ENCODE measurements around the gene AMPD3. TPM values are rescaled to one million over a fixed set of nuclear protein-coding genes. Genes with fewer than 3 reads are reported as not detected.

The AMPD3 gene
- total and polyA plus RNA-seq, 10 donors, result 9.3 to 54.7 (median 25.2) TPM

DNA sequence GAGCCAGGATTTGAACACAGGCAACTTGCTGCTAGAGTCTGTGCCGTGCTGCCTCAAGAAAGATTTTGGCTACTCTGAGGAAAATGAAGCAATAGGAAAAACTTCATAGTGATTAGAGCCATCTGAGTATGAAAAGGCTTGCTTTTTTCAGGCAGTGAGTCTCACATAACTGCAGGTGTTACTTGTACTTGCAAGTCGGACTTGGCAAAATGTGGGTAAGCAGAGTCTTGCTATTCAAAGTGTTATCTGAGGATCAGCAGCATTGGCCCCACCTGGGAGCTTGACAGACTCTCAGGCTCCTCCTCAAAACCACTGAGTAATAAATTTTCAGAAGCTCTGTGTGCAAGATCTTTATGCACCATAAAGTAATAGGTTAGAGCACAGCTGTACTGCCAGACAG is 67.9 kb downstream of the AMPD3 start:
- peaks cover 5 to 97% (median 76%) of the 10 kb centered on the region in 6 donors for H3K36me3 ChIP-seq
- WGBS, 5 donors, result 68 to 80% (median 73%) methylated on average over 2 of the region's 2 CpGs
- no peak overlapping the region for H3K27ac ChIP-seq
- no peaks in the 10 kb centered on the region for H3K9me3 ChIP-seq
- no peaks in the 10 kb centered on the region for H3K27me3 ChIP-seq (replicated peaks in 1 of 7)
- no peaks in the 10 kb centered on the region for H3K4me1 ChIP-seq
- H3K4me3 ChIP-seq, result no peak overlapping the region
- TF ChIP-seq, protein P1, sequence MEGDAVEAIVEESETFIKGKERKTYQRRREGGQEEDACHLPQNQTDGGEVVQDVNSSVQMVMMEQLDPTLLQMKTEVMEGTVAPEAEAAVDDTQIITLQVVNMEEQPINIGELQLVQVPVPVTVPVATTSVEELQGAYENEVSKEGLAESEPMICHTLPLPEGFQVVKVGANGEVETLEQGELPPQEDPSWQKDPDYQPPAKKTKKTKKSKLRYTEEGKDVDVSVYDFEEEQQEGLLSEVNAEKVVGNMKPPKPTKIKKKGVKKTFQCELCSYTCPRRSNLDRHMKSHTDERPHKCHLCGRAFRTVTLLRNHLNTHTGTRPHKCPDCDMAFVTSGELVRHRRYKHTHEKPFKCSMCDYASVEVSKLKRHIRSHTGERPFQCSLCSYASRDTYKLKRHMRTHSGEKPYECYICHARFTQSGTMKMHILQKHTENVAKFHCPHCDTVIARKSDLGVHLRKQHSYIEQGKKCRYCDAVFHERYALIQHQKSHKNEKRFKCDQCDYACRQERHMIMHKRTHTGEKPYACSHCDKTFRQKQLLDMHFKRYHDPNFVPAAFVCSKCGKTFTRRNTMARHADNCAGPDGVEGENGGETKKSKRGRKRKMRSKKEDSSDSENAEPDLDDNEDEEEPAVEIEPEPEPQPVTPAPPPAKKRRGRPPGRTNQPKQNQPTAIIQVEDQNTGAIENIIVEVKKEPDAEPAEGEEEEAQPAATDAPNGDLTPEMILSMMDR (IDR thresholded peaks at IDR 0.05 in 8 of 11, conservative IDR thresholded peaks at IDR 0.05 in 3 of 11), result no peak
- DNase-seq, result no peak
- intact Hi-C loops (cut with DNase I; ENCODE audit: low total_unique reads), result no loop called here

DNA sequence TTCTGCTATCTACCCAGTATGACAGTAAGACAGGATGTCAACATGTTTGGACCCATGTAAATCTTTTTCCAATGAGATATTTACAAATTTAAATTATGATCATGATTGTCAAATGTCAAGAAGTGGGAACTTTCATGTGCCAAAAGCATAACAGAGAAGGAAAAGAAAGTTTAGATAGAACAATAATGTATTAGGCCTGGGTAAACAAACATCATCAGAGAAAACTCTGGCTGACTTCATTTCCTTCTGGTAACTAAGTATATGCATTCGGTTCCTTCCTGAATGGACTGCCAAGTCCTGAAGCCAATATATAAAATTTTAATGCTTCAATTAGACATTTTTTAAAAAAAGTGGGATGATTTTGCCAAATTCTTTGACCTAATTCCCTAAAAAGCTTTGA is 69.4 kb downstream of the AMPD3 start:
- TF ChIP-seq POLR2AphosphoS5 (IDR thresholded peaks at IDR 0.05), result no peak
- H3K4me3 ChIP-seq, result no peak overlapping the region
- H3K36me3 ChIP-seq, result peaks cover 8 to 100% (median 82%) of the 10 kb centered on the region in 6 donors
- no peaks in the 10 kb centered on the region for H3K27me3 ChIP-seq (replicated peaks in 1 of 7)
- 45 to 66% (median 62%) methylated on average over 1 of the region's 1 CpG for WGBS, 5 donors
- no peaks in the 10 kb centered on the region for H3K4me1 ChIP-seq
- intact Hi-C loops (cut with DNase I; ENCODE audit: low total_unique reads), result no loop called here
- H3K27ac ChIP-seq, result no peak overlapping the region
- DNase-seq, result no peak
- no peaks in the 10 kb centered on the region for H3K9me3 ChIP-seq

DNA sequence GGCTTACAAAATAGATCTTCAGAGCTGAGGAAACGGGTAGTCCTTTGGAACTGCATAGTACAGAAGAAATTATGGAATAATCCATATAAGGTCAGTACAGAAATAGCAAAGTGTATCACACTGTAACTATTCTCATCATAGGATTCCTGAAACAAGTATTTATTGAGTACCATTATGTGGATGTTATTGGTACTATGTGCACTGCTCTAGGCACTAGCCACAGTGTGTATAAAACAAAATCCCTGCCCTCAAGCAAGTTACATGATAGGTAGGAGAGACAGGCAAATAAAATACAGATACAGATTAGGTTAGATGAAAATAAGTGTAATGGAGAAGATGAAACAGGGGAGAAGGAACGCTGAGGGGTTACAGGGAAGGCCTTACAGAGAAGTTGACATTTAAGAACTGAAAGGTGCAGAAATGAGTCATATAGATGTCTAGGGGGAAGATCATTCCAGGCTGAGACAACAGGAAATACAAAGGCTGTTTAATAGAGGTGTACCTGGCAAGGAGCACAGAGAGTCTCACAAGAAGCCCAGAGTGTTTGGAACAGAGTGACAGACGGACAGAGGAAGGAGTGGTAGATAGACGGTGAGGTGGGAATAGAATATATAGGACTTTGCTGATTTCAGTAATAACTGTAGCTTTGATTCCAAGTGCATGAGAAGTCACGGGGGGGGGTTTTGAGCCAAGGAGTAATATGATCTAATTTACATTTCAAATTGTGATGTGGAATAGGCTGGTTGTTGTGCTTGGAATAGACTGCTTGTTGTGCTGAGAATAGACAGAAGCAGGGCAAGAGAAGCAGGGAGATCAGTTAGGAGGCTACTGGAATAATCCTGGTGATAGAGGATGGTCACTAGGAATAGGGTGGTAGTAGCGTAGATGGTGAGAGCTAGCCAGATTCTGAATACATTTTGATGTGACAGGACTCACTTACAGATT is 72.2 kb downstream of the AMPD3 start:
- Histone ChIP-seq H3K9me3 (no peaks in the 10 kb centered on the region), H3K27ac (no peak overlapping the region), H3K4me3 (no peak overlapping the region), H3K36me3 (peaks cover 8 to 100% (median 79%) of the 10 kb centered on the region in 6 donors), H3K4me1 (no peaks in the 10 kb centered on the region), H3K27me3 (replicated peaks in 1 of 7) (no peaks in the 10 kb centered on the region)
- intact Hi-C loops (cut with DNase I; ENCODE audit: low total_unique reads), result no loop called here
- no peak for DNase-seq
- WGBS, 5 donors, result 80 to 90% (median 84%) methylated on average over 6 of the region's 6 CpGs
- TF ChIP-seq, protein P1 (IDR thresholded peaks at IDR 0.05 in 8 of 11, conservative IDR thresholded peaks at IDR 0.05 in 3 of 11), result no peak
- TF ChIP-seq POLR2AphosphoS5 (IDR thresholded peaks at IDR 0.05), result no peak
- TF ChIP-seq POLR2A (IDR thresholded peaks at IDR 0.05), result no peak

DNA sequence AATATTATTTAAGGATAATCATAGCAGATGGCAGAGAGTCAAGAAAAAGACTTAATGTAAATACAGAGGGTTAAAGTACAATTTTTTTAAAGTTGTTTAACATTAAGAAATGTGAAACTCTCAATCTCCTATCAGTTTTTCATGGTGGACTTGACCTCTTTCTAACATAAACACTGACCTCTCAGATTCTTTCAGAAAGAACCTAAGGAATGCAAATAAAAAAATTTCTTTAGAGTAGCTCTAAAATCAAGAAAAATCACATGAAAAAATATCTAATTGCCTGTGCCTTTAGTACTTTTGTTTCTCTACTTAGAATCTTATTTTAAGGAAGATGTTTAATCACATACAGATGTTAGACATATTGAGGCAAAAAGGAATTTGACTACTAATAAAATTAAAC is 73.1 kb downstream of the AMPD3 start:
- H3K4me1 ChIP-seq, result no peaks in the 10 kb centered on the region
- H3K4me3 ChIP-seq, result no peak overlapping the region
- no peaks in the 10 kb centered on the region for H3K9me3 ChIP-seq
- peaks cover 8 to 100% (median 77%) of the 10 kb centered on the region in 6 donors for H3K36me3 ChIP-seq
- TF ChIP-seq POLR2AphosphoS5 (IDR thresholded peaks at IDR 0.05), result no peak
- TF ChIP-seq POLR2A (IDR thresholded peaks at IDR 0.05), result no peak
- TF ChIP-seq, protein P1 (IDR thresholded peaks at IDR 0.05 in 8 of 11, conservative IDR thresholded peaks at IDR 0.05 in 3 of 11), result no peak
- intact Hi-C loops (cut with DNase I; ENCODE audit: low total_unique reads), result no loop called here
- no peak overlapping the region for H3K27ac ChIP-seq
- DNase-seq, result no peak
- no peaks in the 10 kb centered on the region for H3K27me3 ChIP-seq (replicated peaks in 1 of 7)
